HepG2 (cell line): ENCODE data around the gene COL18A1. TPM values are rescaled to one million over a fixed set of nuclear protein-coding genes. Genes with fewer than 3 reads are reported as not detected.
A peak's percentile ranks its signal among the peaks of the same experiment; 100 is the strongest.

ENCODE experiments used
- ATAC-seq: fragments of 200-7000 bp; cut with Tn5 transposase; 3 replicates; pipeline ENCODE4 v1.9.1; 2020; ENCODE audit warnings: mild to moderate bottlenecking, moderate library complexity
- BruUV-seq: library from RNA; stranded (reverse); fragments of 400-500 nt; replicated peaks from 2 replicates; lab custom pipeline; 2021; lab: Mats Ljungman, UMichigan
- CTCF ChIA-PET: fragments of 300-600 bp; formaldehyde crosslinking; extraction: SDS; loops from one replicate; lab custom pipeline; 2021; ENCODE audit warnings: low total read pairs, inconsistent platforms, low intra/inter-chr PET ratio; lab: Yijun Ruan, JAX
- POLR2A ChIA-PET: fragments of 350-600 bp; sonication (Branson Sonifier 250); formaldehyde crosslinking; loops from one replicate; lab custom pipeline; 2020; ENCODE audit warnings: antibody characterized with exemption, inconsistent platforms; lab: Yijun Ruan, JAX
- DNase-seq: peaks from one replicate; pipeline ENCODE4 v3.0.0-alpha.2; 2015; ENCODE audit warnings: low spot score
- FAIRE-seq: peaks from 3 replicates; lab custom pipeline; 2011; peaks lifted over from hg19 to GRCh38; lab: Jason Lieb, UNC
- H2AFZ ChIP-seq: one replicate; pipeline ENCODE4 v1.6.1; 2011; ENCODE audit warnings: low read length, inconsistent platforms
- H3K27ac ChIP-seq: fragments of 300-600 bp; 3 replicates; pipeline ENCODE4 v1.8.0; 2011; ENCODE audit warnings: mixed run types, mild to moderate bottlenecking, mixed read lengths, low read length, inconsistent platforms; ENCODE audit not compliant: insufficient read depth; ENCODE audit errors: extremely low read length
- H3K27me3 ChIP-seq, 2 experiments: fragments of 200-600 bp in 1 of 2; 2 replicates in 1 of 2; 3 replicates in 1 of 2; pipeline versions ENCODE4 v1.6.0 to v1.8.0; 2011; ENCODE audit warnings: low read length in 2 of 2, mild to moderate bottlenecking in 2 of 2, moderate library complexity in 2 of 2, inconsistent platforms in 1 of 2; ENCODE audit not compliant: insufficient read depth in 2 of 2, control insufficient read depth in 1 of 2
- H3K36me3 ChIP-seq, 2 experiments: fragments of 200-600 bp in 1 of 2; replicated peaks in 1 of 2; 2 replicates in 1 of 2; 3 replicates in 1 of 2; pipeline versions ENCODE4 v1.5.1 to v1.8.0; 2011; ENCODE audit warnings: low read length in 2 of 2, inconsistent platforms in 1 of 2; ENCODE audit not compliant: insufficient read depth in 2 of 2, control insufficient read depth in 1 of 2
- H3K4me1 ChIP-seq: 2 replicates; pipeline ENCODE4 v1.5.1; 2012; ENCODE audit warnings: low read length, inconsistent platforms; ENCODE audit not compliant: insufficient read depth
- H3K4me2 ChIP-seq: 2 replicates; pipeline ENCODE4 v1.6.0; 2011; ENCODE audit warnings: low read depth, low read length, inconsistent platforms
- H3K4me3 ChIP-seq, 3 experiments: fragments of 200-600 bp in 1 of 3; sonication (generic), shearing (Covaris generic) in 1 of 3; replicated peaks in 1 of 3; 2 replicates each; pipeline ENCODE4 v1.5.1; 2011 to 2016; ENCODE audit warnings: low read length in 3 of 3, inconsistent platforms in 2 of 3, low read depth in 2 of 3, mild to moderate bottlenecking in 2 of 3, control low read depth in 1 of 3, mixed read lengths in 1 of 3; ENCODE audit not compliant: insufficient read depth in 1 of 3
- H3K79me2 ChIP-seq: one replicate; pipeline ENCODE4 v1.6.1; 2011; ENCODE audit warnings: low read length, inconsistent platforms; ENCODE audit not compliant: insufficient read depth
- H3K9ac ChIP-seq: 2 replicates; pipeline ENCODE4 v1.6.0; 2011; ENCODE audit warnings: mild to moderate bottlenecking, low read depth, low read length, inconsistent platforms; ENCODE audit not compliant: insufficient read depth
- H3K9me3 ChIP-seq: 2 replicates; pipeline ENCODE4 v1.5.1; 2012; ENCODE audit warnings: mild to moderate bottlenecking, low read length
- H4K20me1 ChIP-seq: 2 replicates; pipeline ENCODE4 v1.6.0; 2011; ENCODE audit warnings: inconsistent platforms, mild to moderate bottlenecking, low read length, moderate library complexity; ENCODE audit not compliant: insufficient read depth
- AGO2 ChIP-seq: fragments of 200-400 bp; formaldehyde crosslinking; optimal IDR thresholded peaks from 2 replicates; pipeline ENCODE3; 2017; ENCODE audit warnings: mild to moderate bottlenecking, low read depth, low read length, moderate library complexity
- ESRRA ChIP-seq: sonication (generic); formaldehyde crosslinking; IDR thresholded peaks from 2 replicates; pipeline ENCODE4 v1.5.1; 2020; ENCODE audit warnings: mild to moderate bottlenecking, low read depth, missing genetic modification reagents
- NCOA2 ChIP-seq: sonication (generic); formaldehyde crosslinking; IDR thresholded peaks from 2 replicates; pipeline ENCODE4 v1.8.0; 2022; ENCODE audit warnings: inconsistent platforms
- TOPORS ChIP-seq: sonication (generic); formaldehyde crosslinking; IDR thresholded peaks from 2 replicates; pipeline ENCODE4 v1.8.0; 2023; ENCODE audit warnings: mild to moderate bottlenecking, missing genetic modification reagents
- WGBS: methylation state at CpG from one replicate; pipeline ENCODE4 v1.1.6; 2017; ENCODE audit warnings: low lambda C conversion rate; 5-methylcytosine and 5-hydroxymethylcytosine counted together
- in situ Hi-C: cut with HindIII; loops from 2 replicates; pipeline ENCODE4 v1.10.0; 2017; ENCODE audit warnings: low pct_unique_long_range_greater_than_20kb; ENCODE audit not compliant: extremely low pct_ligation_motif_present
- intact Hi-C: fragments of 100-400 bp; cut with micrococcal nuclease; formaldehyde crosslinking; loops from one replicate; pipeline ENCODE4 v1.10.0; 2022; ENCODE audit not compliant: unreplicated experiment
- polyA plus RNA-seq, 8 experiments: library from polyadenylated mRNA; depleted of rRNA in 3 of 8; stranded (reverse) in 7 of 8; unstranded in 1 of 8; fragments of >200 nt; fragmentation: Illumina TruSeq in 4 of 8; extraction: Trizol in 4 of 8; gene quantifications; 2 replicates each; pipeline versions ENCODE4 v1.2.1 to v1.2.3, GENCODE V29; 2011 to 2016; ENCODE audit warnings: low read depth in 4 of 8, missing spikeins in 1 of 8, mixed read lengths in 1 of 8; ENCODE audit not compliant: insufficient read depth in 1 of 8
- total RNA-seq, 5 experiments: library from RNA; depleted of rRNA; stranded (reverse); fragments of >200 nt; fragmentation: Illumina TruSeq; extraction: Trizol; gene quantifications; 2 replicates each; pipeline ENCODE4 v1.2.3, GENCODE V29; 2016; ENCODE audit warnings: low read depth in 1 of 5
- TF ChIP-seq, protein P1 (sequence below): sonication (generic); formaldehyde crosslinking; IDR thresholded peaks from 2 replicates; pipeline ENCODE4 v1.8.0; 2022; ENCODE audit warnings: missing genetic modification reagents, mild to moderate bottlenecking, borderline replicate concordance
- TF ChIP-seq, protein P2 (sequence below): sonication (generic); formaldehyde crosslinking; IDR thresholded peaks from 2 replicates; pipeline ENCODE4 v1.5.1; 2020; ENCODE audit warnings: mild to moderate bottlenecking, missing genetic modification reagents, moderate library complexity

COL18A1 gene
- total and polyA plus RNA-seq, 2 of the 13 experiments (the other 11 are each of a cell fraction or from before 2014, with no cell fraction given) = 79.0 to 102 TPM

DNA sequence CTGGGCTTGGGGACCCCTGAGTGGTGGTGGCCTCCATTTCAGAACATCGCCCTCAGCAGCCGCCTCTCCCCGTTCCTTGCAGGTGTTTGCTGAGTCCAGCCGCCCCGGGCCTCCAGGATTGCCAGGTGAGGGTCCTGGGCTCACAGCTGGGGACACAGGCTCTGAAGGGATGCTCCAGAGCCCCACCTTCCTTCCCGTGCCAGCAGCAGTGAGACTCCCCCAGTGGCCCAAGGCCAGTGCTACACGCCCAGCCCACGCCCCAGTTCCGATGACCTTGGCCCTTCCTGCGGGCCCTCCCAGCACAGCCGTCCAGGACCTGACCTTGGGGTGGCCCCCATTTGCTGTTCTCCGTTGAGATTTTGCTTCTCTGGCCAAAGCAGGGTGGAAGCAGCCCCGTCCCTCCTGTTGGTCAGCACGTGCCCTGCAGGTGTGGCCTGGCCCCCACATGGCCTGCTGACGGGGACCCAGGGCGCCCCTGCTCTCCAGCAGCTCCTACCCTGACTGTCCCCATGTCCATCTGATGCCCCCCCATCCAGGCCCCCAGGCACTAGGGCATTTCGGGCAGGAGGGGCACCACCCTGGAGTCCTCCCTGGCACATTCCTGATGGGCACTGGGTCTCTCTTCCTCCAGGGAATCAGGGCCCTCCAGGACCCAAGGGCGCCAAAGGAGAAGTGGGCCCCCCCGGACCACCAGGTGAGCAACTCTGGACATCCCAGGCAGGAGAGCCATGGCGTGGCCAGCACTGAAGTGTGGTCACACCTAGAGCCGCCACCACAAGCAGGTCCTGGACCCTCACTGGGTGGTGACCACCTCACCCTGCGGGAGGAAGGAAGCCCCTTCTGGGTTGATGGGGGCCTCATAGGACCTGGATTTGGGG is 92.2 kb downstream of the COL18A1 start:
- ATAC-seq (peak; percentile 31), DNase-seq (no peak), FAIRE-seq (no peak)
- CTCF ChIA-PET = no interaction called here
- H2AFZ ChIP-seq = no peak overlapping the region
- in situ Hi-C loops (no loop called here), intact Hi-C loops (no loop called here)
- 66% methylated on average over 6 of the region's 22 CpGs for WGBS
- no peak overlapping the region for H3K4me3 ChIP-seq
- H3K9me3 ChIP-seq = no peaks in the 10 kb centered on the region
- TF ChIP-seq AGO2 (peak; percentile 66), NCOA2 (CRISPR knock-in tag) (peak; percentile 11; the same call in 1 of the 2 replicates), ESRRA (CRISPR knock-in tag) (peak; percentile 34; the same call in 1 of the 2 replicates), TOPORS (CRISPR knock-in tag) (no peak)
- TF ChIP-seq, protein P1, sequence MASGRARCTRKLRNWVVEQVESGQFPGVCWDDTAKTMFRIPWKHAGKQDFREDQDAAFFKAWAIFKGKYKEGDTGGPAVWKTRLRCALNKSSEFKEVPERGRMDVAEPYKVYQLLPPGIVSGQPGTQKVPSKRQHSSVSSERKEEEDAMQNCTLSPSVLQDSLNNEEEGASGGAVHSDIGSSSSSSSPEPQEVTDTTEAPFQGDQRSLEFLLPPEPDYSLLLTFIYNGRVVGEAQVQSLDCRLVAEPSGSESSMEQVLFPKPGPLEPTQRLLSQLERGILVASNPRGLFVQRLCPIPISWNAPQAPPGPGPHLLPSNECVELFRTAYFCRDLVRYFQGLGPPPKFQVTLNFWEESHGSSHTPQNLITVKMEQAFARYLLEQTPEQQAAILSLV (CRISPR knock-in tag) = no peak
- TF ChIP-seq, protein P2, sequence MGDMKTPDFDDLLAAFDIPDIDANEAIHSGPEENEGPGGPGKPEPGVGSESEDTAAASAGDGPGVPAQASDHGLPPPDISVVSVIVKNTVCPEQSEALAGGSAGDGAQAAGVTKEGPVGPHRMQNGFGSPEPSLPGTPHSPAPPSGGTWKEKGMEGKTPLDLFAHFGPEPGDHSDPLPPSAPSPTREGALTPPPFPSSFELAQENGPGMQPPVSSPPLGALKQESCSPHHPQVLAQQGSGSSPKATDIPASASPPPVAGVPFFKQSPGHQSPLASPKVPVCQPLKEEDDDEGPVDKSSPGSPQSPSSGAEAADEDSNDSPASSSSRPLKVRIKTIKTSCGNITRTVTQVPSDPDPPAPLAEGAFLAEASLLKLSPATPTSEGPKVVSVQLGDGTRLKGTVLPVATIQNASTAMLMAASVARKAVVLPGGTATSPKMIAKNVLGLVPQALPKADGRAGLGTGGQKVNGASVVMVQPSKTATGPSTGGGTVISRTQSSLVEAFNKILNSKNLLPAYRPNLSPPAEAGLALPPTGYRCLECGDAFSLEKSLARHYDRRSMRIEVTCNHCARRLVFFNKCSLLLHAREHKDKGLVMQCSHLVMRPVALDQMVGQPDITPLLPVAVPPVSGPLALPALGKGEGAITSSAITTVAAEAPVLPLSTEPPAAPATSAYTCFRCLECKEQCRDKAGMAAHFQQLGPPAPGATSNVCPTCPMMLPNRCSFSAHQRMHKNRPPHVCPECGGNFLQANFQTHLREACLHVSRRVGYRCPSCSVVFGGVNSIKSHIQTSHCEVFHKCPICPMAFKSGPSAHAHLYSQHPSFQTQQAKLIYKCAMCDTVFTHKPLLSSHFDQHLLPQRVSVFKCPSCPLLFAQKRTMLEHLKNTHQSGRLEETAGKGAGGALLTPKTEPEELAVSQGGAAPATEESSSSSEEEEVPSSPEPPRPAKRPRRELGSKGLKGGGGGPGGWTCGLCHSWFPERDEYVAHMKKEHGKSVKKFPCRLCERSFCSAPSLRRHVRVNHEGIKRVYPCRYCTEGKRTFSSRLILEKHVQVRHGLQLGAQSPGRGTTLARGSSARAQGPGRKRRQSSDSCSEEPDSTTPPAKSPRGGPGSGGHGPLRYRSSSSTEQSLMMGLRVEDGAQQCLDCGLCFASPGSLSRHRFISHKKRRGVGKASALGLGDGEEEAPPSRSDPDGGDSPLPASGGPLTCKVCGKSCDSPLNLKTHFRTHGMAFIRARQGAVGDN (CRISPR knock-in tag) = peak; percentile 34
- H3K36me3 ChIP-seq = peaks cover 15 to 35% of the 10 kb centered on the region in 2 experiments
- no peaks in the 10 kb centered on the region for H3K27me3 ChIP-seq
- POLR2A ChIA-PET = interaction anchor here (1.1 kb wide), 1 partner anchor 28 kb away, joined by 4 read pairs; no protein-coding TSS in a partner anchor
- no peaks in the 10 kb centered on the region for H3K4me1 ChIP-seq
- H3K9ac ChIP-seq = no peak overlapping the region
- no TSS peak for BruUV-seq
- H3K4me2 ChIP-seq = no peak overlapping the region
- H4K20me1 ChIP-seq = no peaks in the 10 kb centered on the region
- no peak overlapping the region for H3K27ac ChIP-seq
- no peaks in the 10 kb centered on the region for H3K79me2 ChIP-seq
